HL-60 (cell line): ENCODE measurements around the gene ZBTB47.

Experiments used
- DNase-seq, 2 experiments: peaks; one replicate each; pipeline ENCODE4 v3.0.0-alpha.2; 2010 to 2020; ENCODE audit warnings: low read depth in 1 of 2, low spot score in 1 of 2
- H3K27ac ChIP-seq: fragments of 250-450 bp; sonication (Bioruptor Pico); replicated peaks from 2 replicates; pipeline ENCODE4 v1.5.1; 2020; ENCODE audit warnings: mild to moderate bottlenecking, moderate library complexity
- H3K27me3 ChIP-seq: fragments of 250-450 bp; sonication (Bioruptor Pico); 2 replicates; pipeline ENCODE4 v1.5.1; 2021; ENCODE audit warnings: mild to moderate bottlenecking, moderate library complexity; ENCODE audit not compliant: insufficient read depth, poor library complexity, severe bottlenecking
- H3K4me3 ChIP-seq: replicated peaks from 2 replicates; pipeline ENCODE4 v1.5.1; 2011; ENCODE audit warnings: mild to moderate bottlenecking, control low read depth, low read length; ENCODE audit not compliant: insufficient read depth
- GABPA ChIP-seq: IDR thresholded peaks from 2 replicates; pipeline ENCODE4 v1.6.1; 2012; ENCODE audit warnings: low read depth
- POLR2AphosphoS5 ChIP-seq: IDR thresholded peaks from 2 replicates; pipeline ENCODE4 v1.6.1; 2012; ENCODE audit warnings: low read depth
- SPI1 ChIP-seq: IDR thresholded peaks from 2 replicates; pipeline ENCODE4 v1.6.1; 2012; ENCODE audit warnings: low read depth, mild to moderate bottlenecking, borderline replicate concordance
- TF ChIP-seq, protein P1 (sequence below): IDR thresholded peaks from one replicate; pipeline ENCODE4 v1.5.1; 2011; ENCODE audit warnings: low read length, control low read depth, inconsistent platforms; ENCODE audit not compliant: insufficient read depth
- TF ChIP-seq, protein P2 (sequence below): IDR thresholded peaks from 2 replicates; pipeline ENCODE4 v1.6.1; 2012; ENCODE audit warnings: low read depth; ENCODE audit not compliant: insufficient replicate concordance

Gene ZBTB47

GRCh38 chr3:42698216-42698910 is 44.9 kb downstream of the ZBTB47 start:
- no peak overlapping the region for H3K27ac ChIP-seq
- DNase-seq: no peak
- no peak overlapping the region for H3K4me3 ChIP-seq
- TF ChIP-seq, protein P1, sequence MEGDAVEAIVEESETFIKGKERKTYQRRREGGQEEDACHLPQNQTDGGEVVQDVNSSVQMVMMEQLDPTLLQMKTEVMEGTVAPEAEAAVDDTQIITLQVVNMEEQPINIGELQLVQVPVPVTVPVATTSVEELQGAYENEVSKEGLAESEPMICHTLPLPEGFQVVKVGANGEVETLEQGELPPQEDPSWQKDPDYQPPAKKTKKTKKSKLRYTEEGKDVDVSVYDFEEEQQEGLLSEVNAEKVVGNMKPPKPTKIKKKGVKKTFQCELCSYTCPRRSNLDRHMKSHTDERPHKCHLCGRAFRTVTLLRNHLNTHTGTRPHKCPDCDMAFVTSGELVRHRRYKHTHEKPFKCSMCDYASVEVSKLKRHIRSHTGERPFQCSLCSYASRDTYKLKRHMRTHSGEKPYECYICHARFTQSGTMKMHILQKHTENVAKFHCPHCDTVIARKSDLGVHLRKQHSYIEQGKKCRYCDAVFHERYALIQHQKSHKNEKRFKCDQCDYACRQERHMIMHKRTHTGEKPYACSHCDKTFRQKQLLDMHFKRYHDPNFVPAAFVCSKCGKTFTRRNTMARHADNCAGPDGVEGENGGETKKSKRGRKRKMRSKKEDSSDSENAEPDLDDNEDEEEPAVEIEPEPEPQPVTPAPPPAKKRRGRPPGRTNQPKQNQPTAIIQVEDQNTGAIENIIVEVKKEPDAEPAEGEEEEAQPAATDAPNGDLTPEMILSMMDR: no peak
- TF ChIP-seq GABPA: no peak
- TF ChIP-seq POLR2AphosphoS5: no peak
- TF ChIP-seq SPI1: no peak
- TF ChIP-seq, protein P2, sequence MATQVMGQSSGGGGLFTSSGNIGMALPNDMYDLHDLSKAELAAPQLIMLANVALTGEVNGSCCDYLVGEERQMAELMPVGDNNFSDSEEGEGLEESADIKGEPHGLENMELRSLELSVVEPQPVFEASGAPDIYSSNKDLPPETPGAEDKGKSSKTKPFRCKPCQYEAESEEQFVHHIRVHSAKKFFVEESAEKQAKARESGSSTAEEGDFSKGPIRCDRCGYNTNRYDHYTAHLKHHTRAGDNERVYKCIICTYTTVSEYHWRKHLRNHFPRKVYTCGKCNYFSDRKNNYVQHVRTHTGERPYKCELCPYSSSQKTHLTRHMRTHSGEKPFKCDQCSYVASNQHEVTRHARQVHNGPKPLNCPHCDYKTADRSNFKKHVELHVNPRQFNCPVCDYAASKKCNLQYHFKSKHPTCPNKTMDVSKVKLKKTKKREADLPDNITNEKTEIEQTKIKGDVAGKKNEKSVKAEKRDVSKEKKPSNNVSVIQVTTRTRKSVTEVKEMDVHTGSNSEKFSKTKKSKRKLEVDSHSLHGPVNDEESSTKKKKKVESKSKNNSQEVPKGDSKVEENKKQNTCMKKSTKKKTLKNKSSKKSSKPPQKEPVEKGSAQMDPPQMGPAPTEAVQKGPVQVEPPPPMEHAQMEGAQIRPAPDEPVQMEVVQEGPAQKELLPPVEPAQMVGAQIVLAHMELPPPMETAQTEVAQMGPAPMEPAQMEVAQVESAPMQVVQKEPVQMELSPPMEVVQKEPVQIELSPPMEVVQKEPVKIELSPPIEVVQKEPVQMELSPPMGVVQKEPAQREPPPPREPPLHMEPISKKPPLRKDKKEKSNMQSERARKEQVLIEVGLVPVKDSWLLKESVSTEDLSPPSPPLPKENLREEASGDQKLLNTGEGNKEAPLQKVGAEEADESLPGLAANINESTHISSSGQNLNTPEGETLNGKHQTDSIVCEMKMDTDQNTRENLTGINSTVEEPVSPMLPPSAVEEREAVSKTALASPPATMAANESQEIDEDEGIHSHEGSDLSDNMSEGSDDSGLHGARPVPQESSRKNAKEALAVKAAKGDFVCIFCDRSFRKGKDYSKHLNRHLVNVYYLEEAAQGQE: no peak
- no peaks in the 10 kb centered on the region for H3K27me3 ChIP-seq

DNA sequence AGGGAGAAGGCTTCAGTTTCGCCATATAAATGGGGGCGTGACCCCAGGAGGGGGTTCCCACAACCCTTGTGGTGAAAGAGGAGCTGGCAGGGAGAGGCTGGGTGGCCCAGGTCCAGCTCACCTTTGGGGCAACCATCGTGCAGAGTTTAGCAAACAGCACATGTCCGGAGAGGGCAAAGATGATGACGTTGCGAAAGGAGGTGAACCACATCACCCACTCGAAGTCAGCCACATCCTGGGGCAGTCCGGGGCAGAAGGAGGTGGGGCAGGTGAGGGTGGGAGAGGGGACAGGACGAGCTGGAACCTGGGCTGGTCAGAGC is 45.4 kb downstream of the ZBTB47 start:
- H3K27me3 ChIP-seq: no peaks in the 10 kb centered on the region
- TF ChIP-seq GABPA: no peak
- TF ChIP-seq, protein P2: no peak
- TF ChIP-seq, protein P1: no peak
- no peak for TF ChIP-seq SPI1
- no peak for TF ChIP-seq POLR2AphosphoS5
- H3K4me3 ChIP-seq: no peak overlapping the region
- H3K27ac ChIP-seq: no peak overlapping the region
- no peak for DNase-seq

- Histone ChIP-seq H3K27me3 (no peaks in the 10 kb centered on the region), H3K27ac (no peak overlapping the region), H3K4me3 (no peak overlapping the region)
- no peak for DNase-seq
- TF ChIP-seq, protein P1: no peak
- TF ChIP-seq GABPA: no peak
- TF ChIP-seq POLR2AphosphoS5: no peak
- TF ChIP-seq SPI1: no peak
- TF ChIP-seq, protein P2: no peak
Measured at GRCh38 chr3:42699511-42699971, 46.0 kb downstream of the ZBTB47 start.
